Naive B cell (primary cell): ENCODE results near the gene ARID1A. TPM values are rescaled to one million over a fixed set of nuclear protein-coding genes. Genes with fewer than 3 reads are reported as not detected.

ENCODE experiments used
- ATAC-seq, 2 donors: fragments of 150-1000 bp; cut with Tn5 transposase; 2 replicates each; pipeline ENCODE4 v1.10.0; 2021; ENCODE audit warnings: low read depth in 2 of 2, mild to moderate bottlenecking in 2 of 2, moderate library complexity in 2 of 2
- DNase-seq: peaks from one replicate; pipeline ENCODE4 v3.0.0; 2022
- H3K27ac Mint-ChIP-seq, 6 donors: one replicate each; pipeline ENCODE4 v1.8.0; 2020 to 2022; ENCODE audit warnings: mild to moderate bottlenecking in 6 of 6, mixed read lengths in 6 of 6, moderate library complexity in 5 of 6, inconsistent platforms in 2 of 6
- H3K27me3 Mint-ChIP-seq, 3 donors: one replicate each; pipeline ENCODE4 v1.8.0; 2021 to 2022; ENCODE audit warnings: mixed read lengths in 3 of 3, mild to moderate bottlenecking in 1 of 3
- H3K36me3 Mint-ChIP-seq, 2 donors: one replicate each; pipeline ENCODE4 v1.8.0; 2020 to 2022; ENCODE audit warnings: mixed read lengths in 2 of 2, inconsistent platforms in 1 of 2, mild to moderate bottlenecking in 1 of 2
- H3K4me1 Mint-ChIP-seq, 3 donors: one replicate each; pipeline ENCODE4 v1.8.0; 2020 to 2022; ENCODE audit warnings: mixed read lengths in 3 of 3, inconsistent platforms in 1 of 3, mild to moderate bottlenecking in 1 of 3, moderate library complexity in 1 of 3
- H3K4me3 Mint-ChIP-seq, 8 donors: one replicate each; pipeline ENCODE4 v1.8.0; 2020 to 2022; ENCODE audit warnings: mild to moderate bottlenecking in 8 of 8, mixed read lengths in 8 of 8, moderate library complexity in 8 of 8, inconsistent platforms in 2 of 8
- H3K9me3 Mint-ChIP-seq, 7 donors: one replicate each; pipeline ENCODE4 v1.8.0; 2020 to 2022; ENCODE audit warnings: mixed read lengths in 7 of 7, mild to moderate bottlenecking in 5 of 7, inconsistent platforms in 2 of 7, moderate library complexity in 1 of 7
- polyA plus RNA-seq, 6 donors: library from polyadenylated mRNA; unstranded; fragments of 300-500 nt; fragmentation: Illumina TruSeq; gene quantifications; one replicate each; pipeline ENCODE4 v1.2.3, GENCODE V29; 2021; ENCODE audit warnings: low read depth in 6 of 6

ARID1A gene
- polyA plus RNA-seq, 6 donors from 2014 or later = 8.8 to 38.2 (median 18.9) TPM

- Mint-ChIP-seq H3K27me3 (no peaks in the 10 kb centered on the region), H3K4me3 (peak overlapping the region in 7 of 8 donors; percentile 92 to 99 (median 96)), H3K4me1 (peaks cover 25 to 41% (median 40%) of the 10 kb centered on the region in 3 donors), H3K9me3 (no peaks in the 10 kb centered on the region), H3K27ac (peak overlapping the region; percentile 82 to 98 (median 93)), H3K36me3 (no peaks in the 10 kb centered on the region)
- no peak for DNase-seq
- ATAC-seq = no peak
Observed at GRCh38 chr1:26693599-26694572, 1.9 kb upstream of the ARID1A start.

DNA sequence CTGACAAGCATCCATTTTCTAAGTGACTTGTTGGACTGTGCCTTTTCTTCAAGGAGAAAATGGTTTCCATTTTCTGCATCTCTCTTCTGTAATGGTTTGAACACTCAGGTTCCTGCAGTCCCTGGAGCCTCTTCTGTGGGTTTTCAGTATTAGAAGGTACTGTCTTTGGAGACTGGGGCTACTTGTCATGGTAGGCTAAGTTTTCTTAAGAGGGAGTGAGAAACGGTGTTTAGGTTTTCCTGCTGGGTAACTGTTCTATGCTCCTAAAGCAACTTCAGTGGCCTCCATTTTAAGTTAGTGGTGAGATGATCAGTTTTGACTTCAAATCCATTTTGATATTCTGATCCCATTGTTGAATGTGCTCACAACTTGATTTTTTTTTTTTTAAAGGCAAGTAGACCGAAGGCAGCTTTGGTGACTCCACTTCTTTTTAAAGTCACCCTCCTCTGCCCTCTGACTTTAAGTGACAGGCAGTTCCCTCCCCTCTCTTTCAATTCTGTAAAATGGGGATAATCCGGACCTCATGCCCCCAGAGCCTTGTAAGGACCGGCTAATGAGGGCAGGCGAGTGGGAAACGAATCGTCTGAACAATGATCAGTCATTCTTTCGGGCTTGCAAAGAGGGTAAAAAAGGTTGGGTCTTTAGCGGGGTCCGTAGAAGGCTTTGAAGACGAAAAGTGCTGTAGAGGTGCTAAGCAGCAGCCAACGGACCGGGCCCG, 1.0 kb upstream of the ARID1A start:
- H3K4me1 Mint-ChIP-seq = peaks cover 25 to 41% (median 39%) of the 10 kb centered on the region in 3 donors
- peak overlapping the region; percentile 66 to 96 (median 90) for H3K27ac Mint-ChIP-seq
- DNase-seq (no peak), ATAC-seq (no peak)
- H3K27me3 Mint-ChIP-seq = no peaks in the 10 kb centered on the region
- no peaks in the 10 kb centered on the region for H3K36me3 Mint-ChIP-seq
- H3K9me3 Mint-ChIP-seq = no peaks in the 10 kb centered on the region
- peak overlapping the region in 7 of 8 donors; percentile 86 to 99 (median 96) for H3K4me3 Mint-ChIP-seq

GRCh38 chr1:26696119-26696653, 371 bp downstream of the ARID1A start:
- peak in 1 of 2 donors; percentile 2 for ATAC-seq
- H3K27ac Mint-ChIP-seq = no peak overlapping the region
- DNase-seq = peak; percentile 62

DNA sequence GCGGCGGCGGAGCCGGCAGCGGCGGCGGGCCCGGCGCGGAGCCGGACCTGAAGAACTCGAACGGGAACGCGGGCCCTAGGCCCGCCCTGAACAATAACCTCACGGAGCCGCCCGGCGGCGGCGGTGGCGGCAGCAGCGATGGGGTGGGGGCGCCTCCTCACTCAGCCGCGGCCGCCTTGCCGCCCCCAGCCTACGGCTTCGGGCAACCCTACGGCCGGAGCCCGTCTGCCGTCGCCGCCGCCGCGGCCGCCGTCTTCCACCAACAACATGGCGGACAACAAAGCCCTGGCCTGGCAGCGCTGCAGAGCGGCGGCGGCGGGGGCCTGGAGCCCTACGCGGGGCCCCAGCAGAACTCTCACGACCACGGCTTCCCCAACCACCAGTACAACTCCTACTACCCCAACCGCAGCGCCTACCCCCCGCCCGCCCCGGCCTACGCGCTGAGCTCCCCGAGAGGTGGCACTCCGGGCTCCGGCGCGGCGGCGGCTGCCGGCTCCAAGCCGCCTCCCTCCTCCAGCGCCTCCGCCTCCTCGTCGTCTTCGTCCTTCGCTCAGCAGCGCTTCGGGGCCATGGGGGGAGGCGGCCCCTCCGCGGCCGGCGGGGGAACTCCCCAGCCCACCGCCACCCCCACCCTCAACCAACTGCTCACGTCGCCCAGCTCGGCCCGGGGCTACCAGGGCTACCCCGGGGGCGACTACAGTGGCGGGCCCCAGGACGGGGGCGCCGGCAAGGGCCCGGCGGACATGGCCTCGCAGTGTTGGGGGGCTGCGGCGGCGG, 1.0 kb downstream of the ARID1A start:
- Mint-ChIP-seq H3K27ac (peak overlapping the region in 2 of 6 donors; percentile 74 to 85), H3K27me3 (no peaks in the 10 kb centered on the region)
- peak; percentile 72 for DNase-seq

More at GRCh38 chr1:26696119-26696653, 371 bp downstream of the ARID1A start:
- Mint-ChIP-seq H3K27me3 (no peaks in the 10 kb centered on the region), H3K36me3 (no peaks in the 10 kb centered on the region), H3K4me1 (peaks cover 25 to 33% (median 29%) of the 10 kb centered on the region in 3 donors), H3K9me3 (no peaks in the 10 kb centered on the region), H3K4me3 (peak overlapping the region in 6 of 8 donors; percentile 47 to 90 (median 80))

DNA sequence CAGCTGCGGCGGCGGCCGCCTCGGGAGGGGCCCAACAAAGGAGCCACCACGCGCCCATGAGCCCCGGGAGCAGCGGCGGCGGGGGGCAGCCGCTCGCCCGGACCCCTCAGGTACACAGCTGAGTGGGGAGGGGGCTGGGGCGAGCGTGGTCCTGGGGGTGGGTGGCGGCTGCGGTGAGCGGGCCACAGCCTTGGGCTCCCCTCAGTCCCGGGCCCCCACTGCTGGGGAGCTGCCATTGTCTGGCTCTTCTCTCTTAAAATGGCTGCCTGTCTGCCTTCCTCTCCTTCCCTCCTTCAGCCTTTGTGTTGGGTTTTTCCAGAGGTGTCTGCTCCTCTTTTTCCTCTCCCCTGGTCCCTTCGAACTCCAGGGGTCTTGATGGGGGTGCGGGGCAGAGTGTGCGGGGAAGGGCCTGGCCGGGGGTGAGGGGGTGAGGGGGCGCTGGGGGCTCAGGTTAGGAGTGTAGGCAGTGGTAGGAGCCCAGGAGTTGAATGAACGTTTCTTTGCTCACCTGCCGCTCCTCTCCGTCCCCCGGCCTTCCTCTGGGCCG, 1.7 kb downstream of the ARID1A start:
- peak overlapping the region in 2 of 6 donors; percentile 18 to 41 for H3K27ac Mint-ChIP-seq
- DNase-seq (no peak), ATAC-seq (no peak)
- no peaks in the 10 kb centered on the region for H3K9me3 Mint-ChIP-seq
- no peaks in the 10 kb centered on the region for H3K27me3 Mint-ChIP-seq
- H3K4me3 Mint-ChIP-seq = no peak overlapping the region
- peaks cover 22 to 28% (median 25%) of the 10 kb centered on the region in 3 donors for H3K4me1 Mint-ChIP-seq
- H3K36me3 Mint-ChIP-seq = no peaks in the 10 kb centered on the region

More for the DNA sequence above, 1.0 kb downstream of the ARID1A start:
- peak overlapping the region in 7 of 8 donors; percentile 68 to 90 (median 82) for H3K4me3 Mint-ChIP-seq
- H3K4me1 Mint-ChIP-seq = peaks cover 25 to 33% (median 27%) of the 10 kb centered on the region in 3 donors
- H3K36me3 Mint-ChIP-seq = no peaks in the 10 kb centered on the region
- ATAC-seq = peak; percentile 24 to 25
- no peaks in the 10 kb centered on the region for H3K9me3 Mint-ChIP-seq

DNA sequence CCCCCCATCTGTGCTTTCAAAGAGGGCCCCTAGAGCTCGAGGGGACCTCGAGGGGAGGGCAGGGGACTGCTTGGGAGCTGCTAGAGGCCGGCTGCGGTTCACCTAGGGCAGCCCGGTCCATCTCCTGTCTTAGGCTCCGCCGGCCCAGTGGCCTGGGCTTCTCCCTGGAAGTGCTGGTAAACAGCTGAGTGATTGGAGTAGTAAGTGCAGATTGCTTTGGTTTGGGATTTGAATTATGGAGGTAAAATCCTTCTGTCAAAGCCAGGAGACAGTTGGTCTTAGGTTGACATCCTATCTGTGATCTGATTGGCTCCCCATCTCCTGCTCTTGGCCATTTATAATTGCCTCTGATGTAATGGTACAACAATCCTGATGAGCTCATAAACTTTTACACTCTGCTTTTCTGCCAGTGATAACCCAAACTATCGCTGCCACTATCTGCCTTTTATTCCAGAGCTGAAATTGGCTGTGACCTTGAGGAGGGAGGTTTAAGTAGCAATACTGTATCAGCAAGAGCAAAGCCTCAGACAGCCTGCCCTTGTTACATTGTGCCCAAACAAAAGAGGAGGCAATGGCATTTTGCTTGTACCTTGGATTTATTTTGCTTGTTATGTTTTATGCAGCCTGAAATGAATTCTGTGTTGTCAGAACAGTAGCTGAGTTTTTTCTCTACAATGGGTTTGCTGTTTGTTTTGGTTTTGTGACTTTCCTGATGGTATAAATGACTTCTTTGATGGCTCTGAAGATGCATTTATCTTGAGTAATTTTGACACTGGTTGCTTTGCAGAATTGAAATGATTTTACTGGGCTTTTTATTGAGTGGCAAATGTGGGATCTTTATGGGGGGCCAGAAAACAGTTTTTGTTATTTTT, 2.4 kb downstream of the ARID1A start:
- no peak overlapping the region for H3K4me3 Mint-ChIP-seq
- DNase-seq = peak; percentile 52
- no peak overlapping the region for H3K27ac Mint-ChIP-seq
- no peaks in the 10 kb centered on the region for H3K36me3 Mint-ChIP-seq
- H3K27me3 Mint-ChIP-seq = no peaks in the 10 kb centered on the region
- no peaks in the 10 kb centered on the region for H3K9me3 Mint-ChIP-seq
- peaks cover 18 to 21% (median 19%) of the 10 kb centered on the region in 3 donors for H3K4me1 Mint-ChIP-seq
- peak; percentile 24 to 28 for ATAC-seq

- H3K9me3 Mint-ChIP-seq = no peaks in the 10 kb centered on the region
- peak overlapping the region in 1 of 8 donors; percentile 31 for H3K4me3 Mint-ChIP-seq
- DNase-seq (no peak), ATAC-seq (no peak)
- H3K4me1 Mint-ChIP-seq = peaks cover 3 to 17% (median 5%) of the 10 kb centered on the region in 3 donors
- H3K36me3 Mint-ChIP-seq = no peaks in the 10 kb centered on the region
- H3K27ac Mint-ChIP-seq = peak overlapping the region in 2 of 6 donors; percentile 52 to 75
- no peaks in the 10 kb centered on the region for H3K27me3 Mint-ChIP-seq
Observed at GRCh38 chr1:26700711-26701110, 4.9 kb downstream of the ARID1A start.

- Mint-ChIP-seq H3K9me3 (no peaks in the 10 kb centered on the region), H3K27ac (no peak overlapping the region), H3K4me3 (no peak overlapping the region), H3K27me3 (no peaks in the 10 kb centered on the region), H3K36me3 (no peaks in the 10 kb centered on the region), H3K4me1 (peaks cover 10 to 24% (median 12%) of the 10 kb centered on the region in 3 donors)
- DNase-seq (no peak), ATAC-seq (no peak)
Observed at GRCh38 chr1:26701266-26701994, 5.6 kb downstream of the ARID1A start.

DNA sequence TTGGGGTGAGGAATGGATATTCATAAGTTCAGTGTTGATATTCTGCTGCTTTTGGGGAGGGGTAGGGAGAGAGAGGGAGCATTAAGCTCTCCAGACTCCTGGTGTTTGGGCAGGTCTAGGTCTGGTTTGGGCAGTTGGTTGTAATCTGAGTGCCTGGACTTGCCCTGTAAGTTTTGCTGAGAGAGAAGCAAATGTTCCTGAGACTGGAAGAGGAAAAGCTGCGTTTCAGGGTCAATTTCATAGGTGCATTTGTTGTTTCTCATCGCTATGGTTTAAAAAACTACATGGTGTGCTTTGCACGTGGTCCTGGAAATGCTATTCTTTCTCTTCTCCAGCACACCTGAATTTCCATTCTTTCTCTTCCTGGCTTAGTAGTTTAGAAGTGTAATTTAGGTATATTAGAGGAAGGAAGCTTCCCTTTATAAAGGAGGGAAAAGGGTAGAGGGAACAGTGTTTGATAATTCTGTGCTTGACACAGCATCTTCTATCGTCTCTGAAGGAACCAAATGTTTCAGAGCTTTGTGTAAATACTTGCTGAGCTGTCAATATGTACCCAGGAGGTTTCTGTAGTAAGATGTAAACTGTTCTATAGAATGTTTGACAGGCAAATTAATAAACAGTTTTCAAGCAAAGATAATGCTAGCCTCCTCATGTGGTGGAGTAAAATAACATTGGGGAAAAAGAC, 6.3 kb downstream of the ARID1A start:
- no peak overlapping the region for H3K4me3 Mint-ChIP-seq
- DNase-seq (no peak), ATAC-seq (no peak)
- H3K9me3 Mint-ChIP-seq = no peaks in the 10 kb centered on the region
- peaks cover 17 to 28% (median 19%) of the 10 kb centered on the region in 3 donors for H3K4me1 Mint-ChIP-seq
- no peak overlapping the region for H3K27ac Mint-ChIP-seq
- H3K36me3 Mint-ChIP-seq = no peaks in the 10 kb centered on the region
- no peaks in the 10 kb centered on the region for H3K27me3 Mint-ChIP-seq

- no peak overlapping the region for H3K27ac Mint-ChIP-seq
- no peak for ATAC-seq
- H3K27me3 Mint-ChIP-seq = no peaks in the 10 kb centered on the region
- peaks cover 22 to 32% (median 24%) of the 10 kb centered on the region in 3 donors for H3K4me1 Mint-ChIP-seq
- no peaks in the 10 kb centered on the region for H3K36me3 Mint-ChIP-seq
- DNase-seq = no peak
- H3K4me3 Mint-ChIP-seq = no peak overlapping the region
- H3K9me3 Mint-ChIP-seq = no peaks in the 10 kb centered on the region
Observed at GRCh38 chr1:26702680-26703038, 6.8 kb downstream of the ARID1A start.

DNA sequence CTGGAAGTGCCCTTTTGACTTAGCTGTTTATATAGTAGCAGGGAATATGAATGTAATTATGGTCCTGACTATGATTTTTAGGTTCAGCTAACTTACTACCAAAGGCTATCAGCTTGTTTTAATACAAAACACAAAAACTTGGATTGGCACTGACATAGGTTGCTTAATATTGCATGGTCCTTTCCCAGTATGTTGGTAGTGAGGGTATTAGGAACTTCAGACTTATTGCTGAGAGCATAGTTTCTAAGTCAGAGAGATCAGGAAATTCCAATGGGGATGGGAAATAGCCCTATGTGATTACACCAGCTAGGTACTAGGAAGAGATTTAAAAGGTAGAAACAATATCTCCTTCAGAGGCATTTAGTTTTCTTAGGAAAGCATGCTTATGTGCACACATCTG, 7.7 kb downstream of the ARID1A start:
- Mint-ChIP-seq H3K9me3 (no peaks in the 10 kb centered on the region), H3K27me3 (no peaks in the 10 kb centered on the region), H3K36me3 (no peaks in the 10 kb centered on the region), H3K4me3 (peak overlapping the region in 3 of 8 donors; percentile 17 to 46 (median 26)), H3K27ac (peak overlapping the region in 1 of 6 donors; percentile 8), H3K4me1 (peaks cover 26 to 35% (median 29%) of the 10 kb centered on the region in 3 donors)
- DNase-seq (no peak), ATAC-seq (no peak)
